Astrocyte (in vitro differentiated cells and primary cell): ENCODE data around the gene HIRA.
"Not testable (repeated sequence)": the region's sequence is repeated elsewhere in the genome, so short reads cannot be mapped to it uniquely, and the experiment has no call there.

Experiments used
- EZH2 ChIP-seq: IDR thresholded peaks from 2 replicates; pipeline ENCODE4 v1.6.1; 2012; ENCODE audit warnings: mild to moderate bottlenecking, low read length, inconsistent platforms; ENCODE audit not compliant: insufficient read depth
- TF ChIP-seq, protein P1 (sequence below): IDR thresholded peaks from 2 replicates; pipeline ENCODE4 v1.5.1; 2011; ENCODE audit warnings: low read depth, mild to moderate bottlenecking, inconsistent platforms, low read length, moderate library complexity; ENCODE audit not compliant: insufficient read depth

DNA sequence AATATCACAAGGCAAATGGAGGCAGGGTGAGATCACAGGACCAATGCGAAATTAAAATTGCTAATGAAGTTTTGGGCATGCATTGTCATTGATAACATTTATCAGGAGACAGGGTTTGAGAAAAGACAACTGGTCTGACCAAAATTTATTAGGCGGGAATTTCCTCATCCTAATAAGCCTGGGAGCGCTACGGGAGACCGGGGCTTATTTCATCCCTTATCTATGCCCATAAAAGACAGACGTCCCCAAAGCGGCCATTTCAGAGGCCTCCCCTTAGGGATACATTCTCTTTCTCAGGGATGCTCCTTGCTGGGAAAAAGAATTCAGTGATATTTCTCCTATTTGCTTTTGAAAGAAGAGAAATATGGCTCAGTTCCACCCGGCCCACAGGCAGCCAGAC lies 111.4 kb downstream of the HIRA start:
- TF ChIP-seq, protein P1, sequence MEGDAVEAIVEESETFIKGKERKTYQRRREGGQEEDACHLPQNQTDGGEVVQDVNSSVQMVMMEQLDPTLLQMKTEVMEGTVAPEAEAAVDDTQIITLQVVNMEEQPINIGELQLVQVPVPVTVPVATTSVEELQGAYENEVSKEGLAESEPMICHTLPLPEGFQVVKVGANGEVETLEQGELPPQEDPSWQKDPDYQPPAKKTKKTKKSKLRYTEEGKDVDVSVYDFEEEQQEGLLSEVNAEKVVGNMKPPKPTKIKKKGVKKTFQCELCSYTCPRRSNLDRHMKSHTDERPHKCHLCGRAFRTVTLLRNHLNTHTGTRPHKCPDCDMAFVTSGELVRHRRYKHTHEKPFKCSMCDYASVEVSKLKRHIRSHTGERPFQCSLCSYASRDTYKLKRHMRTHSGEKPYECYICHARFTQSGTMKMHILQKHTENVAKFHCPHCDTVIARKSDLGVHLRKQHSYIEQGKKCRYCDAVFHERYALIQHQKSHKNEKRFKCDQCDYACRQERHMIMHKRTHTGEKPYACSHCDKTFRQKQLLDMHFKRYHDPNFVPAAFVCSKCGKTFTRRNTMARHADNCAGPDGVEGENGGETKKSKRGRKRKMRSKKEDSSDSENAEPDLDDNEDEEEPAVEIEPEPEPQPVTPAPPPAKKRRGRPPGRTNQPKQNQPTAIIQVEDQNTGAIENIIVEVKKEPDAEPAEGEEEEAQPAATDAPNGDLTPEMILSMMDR: not testable (repeated sequence)
- TF ChIP-seq EZH2: not testable (repeated sequence)
